Cardiac muscle cell (in vitro differentiated cells and primary cell): Measurements from ENCODE around the gene WDR5B. TPM values are rescaled to one million over a fixed set of nuclear protein-coding genes. Genes with fewer than 3 reads are reported as not detected.
A peak's percentile ranks its signal among the peaks of the same experiment; 100 is the strongest.

Experiments used
- DNase-seq, 2 donors: peaks; one replicate each; pipeline versions ENCODE4 v3.0.0 to v3.0.0-alpha.2; 2010 to 2017; ENCODE audit warnings: low read depth in 1 of 2, low spot score in 1 of 2
- H3K27ac ChIP-seq: fragments of 200-600 bp; sonication (generic); 2 replicates; pipeline ENCODE4 v1.5.1; 2016
- H3K27me3 ChIP-seq: fragments of 200-600 bp; sonication (generic); 2 replicates; pipeline ENCODE4 v1.6.0; 2016; ENCODE audit warnings: control low read depth
- H3K36me3 ChIP-seq: fragments of 200-600 bp; sonication (generic); 2 replicates; pipeline ENCODE4 v1.5.1; 2016; ENCODE audit warnings: control low read depth
- H3K4me1 ChIP-seq: fragments of 200-600 bp; sonication (generic); 2 replicates; pipeline ENCODE4 v1.8.1; 2017; ENCODE audit warnings: low read depth, mild to moderate bottlenecking, mixed run types
- H3K4me3 ChIP-seq: fragments of 200-600 bp; sonication (generic); 2 replicates; pipeline ENCODE4 v1.5.1; 2016; ENCODE audit warnings: mild to moderate bottlenecking
- H3K9me3 ChIP-seq: fragments of 200-600 bp; sonication (generic); 2 replicates; pipeline ENCODE4 v1.5.1; 2017; ENCODE audit warnings: low read depth, mild to moderate bottlenecking, control low read depth
- CTCF ChIP-seq: IDR thresholded peaks from 2 replicates; pipeline ENCODE4 v1.5.1; 2012; ENCODE audit warnings: low read depth, mild to moderate bottlenecking, low read length
- polyA plus RNA-seq: library from polyadenylated mRNA; unstranded; fragments of >200 nt; fragmentation: Nextera tagmentation; extraction: Ambion mirVana; gene quantifications from 2 replicates; pipeline ENCODE4 v1.2.1, GENCODE V29; 2016
- total RNA-seq: library from RNA; depleted of rRNA; stranded (reverse); fragments of >200 nt; gene quantifications from 2 replicates; pipeline ENCODE4 v1.2.3, GENCODE V29; 2016

Gene WDR5B
- total and polyA plus RNA-seq, 2 experiments from 2014 or later = 3.9 to 4.9 TPM

GRCh38 chr3:122409446-122409845 lies 6.4 kb downstream of the WDR5B start:
- Histone ChIP-seq H3K4me3 (no peak overlapping the region), H3K4me1 (peaks cover 2% of the 10 kb centered on the region), H3K27me3 (no peaks in the 10 kb centered on the region), H3K36me3 (peaks cover 77% of the 10 kb centered on the region), H3K9me3 (no peaks in the 10 kb centered on the region), H3K27ac (peak overlapping the region; percentile 50)
- TF ChIP-seq CTCF = no peak
- DNase-seq = no peak

- no peak for DNase-seq
- Histone ChIP-seq H3K9me3 (no peaks in the 10 kb centered on the region), H3K4me3 (no peak overlapping the region), H3K4me1 (no peaks in the 10 kb centered on the region), H3K27ac (no peak overlapping the region), H3K27me3 (no peaks in the 10 kb centered on the region), H3K36me3 (peaks cover 89% of the 10 kb centered on the region)
- no peak for TF ChIP-seq CTCF
Observed at GRCh38 chr3:122407946-122408345, 7.9 kb downstream of the WDR5B start.

DNA sequence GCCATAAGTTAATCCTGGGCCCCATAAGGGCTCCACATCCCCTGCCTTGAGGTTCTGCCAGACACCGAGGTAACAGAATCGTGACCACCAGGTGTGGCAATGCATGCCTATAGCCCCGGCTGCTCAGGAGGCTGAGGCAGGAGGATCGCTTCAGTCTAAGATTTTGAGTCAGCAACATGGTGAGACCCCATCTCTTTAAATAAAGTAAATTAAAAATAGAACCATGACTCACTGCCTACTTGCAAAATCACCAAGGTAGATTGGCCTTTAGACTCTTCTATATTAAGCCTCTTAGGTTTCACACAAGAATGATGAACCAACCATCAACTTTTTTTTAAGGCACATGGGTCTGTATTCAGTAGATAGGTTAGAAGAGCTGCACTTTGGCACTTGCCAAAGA lies 9.7 kb downstream of the WDR5B start:
- H3K36me3 ChIP-seq = peaks cover 83% of the 10 kb centered on the region
- H3K4me3 ChIP-seq = no peak overlapping the region
- no peak for DNase-seq
- H3K4me1 ChIP-seq = no peaks in the 10 kb centered on the region
- TF ChIP-seq CTCF = no peak
- H3K27ac ChIP-seq = no peak overlapping the region
- H3K9me3 ChIP-seq = no peaks in the 10 kb centered on the region
- no peaks in the 10 kb centered on the region for H3K27me3 ChIP-seq

GRCh38 chr3:122405015-122405414 lies 10.8 kb downstream of the WDR5B start:
- no peak overlapping the region for H3K4me3 ChIP-seq
- H3K9me3 ChIP-seq = no peaks in the 10 kb centered on the region
- no peak overlapping the region for H3K27ac ChIP-seq
- DNase-seq = no peak
- peaks cover 71% of the 10 kb centered on the region for H3K36me3 ChIP-seq
- H3K4me1 ChIP-seq = no peaks in the 10 kb centered on the region
- H3K27me3 ChIP-seq = no peaks in the 10 kb centered on the region
- TF ChIP-seq CTCF = no peak

DNA sequence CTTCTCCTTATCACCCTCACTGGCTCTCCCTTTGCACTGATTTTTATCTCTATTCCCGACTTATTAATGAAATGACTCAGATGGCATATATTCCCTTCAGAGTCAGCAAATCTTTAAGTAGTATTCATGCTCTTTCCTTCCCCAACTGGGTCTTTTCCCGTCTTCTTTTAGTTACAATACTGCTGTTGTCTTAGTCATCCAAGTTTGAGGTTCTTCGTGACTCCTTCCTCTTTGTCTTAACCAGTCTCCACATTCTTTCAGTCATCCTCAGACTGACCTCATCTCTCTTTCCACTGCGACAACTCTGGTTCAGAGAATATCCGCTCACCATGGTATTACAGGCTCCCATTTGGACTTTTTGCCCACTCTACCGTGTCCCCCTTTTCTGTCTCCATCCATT lies 12.4 kb downstream of the WDR5B start:
- no peak for DNase-seq

More for the DNA sequence above, 12.4 kb downstream of the WDR5B start:
- no peaks in the 10 kb centered on the region for H3K9me3 ChIP-seq
- no peaks in the 10 kb centered on the region for H3K27me3 ChIP-seq
- TF ChIP-seq CTCF = no peak
- H3K4me1 ChIP-seq = no peaks in the 10 kb centered on the region
- no peak overlapping the region for H3K4me3 ChIP-seq
- no peak overlapping the region for H3K27ac ChIP-seq
- H3K36me3 ChIP-seq = peaks cover 56% of the 10 kb centered on the region
